GM18505 (cell line): ENCODE measurements around the gene SMYD3.

ENCODE experiments used
- ATAC-seq: cut with Tn5 transposase; IDR thresholded peaks from one replicate; pipeline ENCODE4 v1.9.1; 2021; ENCODE audit not compliant: unreplicated experiment
- POLR2A ChIP-seq: IDR thresholded peaks from 4 replicates; pipeline ENCODE4 v1.6.1; 2011; ENCODE audit warnings: borderline replicate concordance; ENCODE audit not compliant: insufficient read depth, insufficient read length; ENCODE audit errors: extremely low read depth

Gene SMYD3

DNA sequence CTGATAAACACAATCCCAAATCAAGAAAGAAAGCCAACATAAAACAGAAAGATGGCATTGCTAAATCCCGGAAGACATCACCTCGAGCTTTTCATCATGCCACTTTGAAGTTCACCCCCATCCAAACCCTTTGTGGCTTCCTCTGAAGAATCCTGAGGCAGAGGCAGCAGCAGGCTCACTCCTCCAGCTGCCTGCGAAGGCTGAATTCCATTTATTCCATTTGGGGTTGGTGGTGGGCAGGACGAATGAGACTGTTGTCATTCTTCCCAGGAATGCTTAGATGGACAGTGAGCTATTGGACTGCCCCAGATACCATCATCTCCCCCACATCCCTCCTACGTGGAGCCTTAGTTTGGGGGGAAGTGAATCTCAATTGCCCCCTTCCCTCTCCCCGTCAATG, 437.5 kb downstream of the SMYD3 start:
- no peak for ATAC-seq
- TF ChIP-seq POLR2A: no peak

DNA sequence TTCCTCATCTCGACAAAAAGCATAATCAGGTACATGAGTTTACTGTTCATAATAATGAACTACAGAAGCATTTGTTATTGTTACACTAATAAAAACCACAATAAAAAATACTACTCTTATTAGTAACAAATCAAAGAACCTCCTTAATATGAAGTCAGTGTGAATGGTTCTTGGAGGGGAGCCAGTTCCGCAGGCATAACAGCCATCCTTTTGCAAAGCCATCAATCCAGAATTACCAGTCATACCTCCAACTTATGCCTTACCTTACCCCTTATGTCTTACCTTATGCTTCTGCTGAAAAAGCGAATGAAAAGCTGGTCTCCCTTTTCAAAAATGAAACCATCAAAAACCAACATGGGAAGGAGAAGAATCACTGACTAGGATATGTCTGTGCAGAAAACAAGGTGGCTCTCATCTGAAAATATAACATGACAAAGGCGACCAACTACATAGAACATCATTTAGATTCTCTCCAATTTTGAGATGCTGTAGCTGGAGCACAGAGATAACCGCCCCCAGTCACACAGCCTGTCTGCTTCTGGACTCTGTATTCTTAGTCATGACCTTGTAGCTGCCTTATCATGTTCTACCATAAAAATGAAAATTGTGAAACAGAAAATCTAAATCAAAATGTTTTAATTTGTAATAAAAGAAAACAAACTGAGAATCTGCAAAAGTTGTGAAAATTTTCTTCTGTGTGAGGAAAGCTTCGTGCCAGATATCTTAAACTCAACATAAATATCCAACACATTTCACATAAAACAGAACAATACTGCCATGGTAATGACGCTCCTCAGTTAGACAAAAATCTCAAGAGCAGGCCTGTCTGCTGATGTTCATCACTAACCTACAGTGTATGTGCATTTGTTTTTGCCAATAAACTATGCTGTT, 438.2 kb downstream of the SMYD3 start:
- ATAC-seq: no peak
- TF ChIP-seq POLR2A: no peak

DNA sequence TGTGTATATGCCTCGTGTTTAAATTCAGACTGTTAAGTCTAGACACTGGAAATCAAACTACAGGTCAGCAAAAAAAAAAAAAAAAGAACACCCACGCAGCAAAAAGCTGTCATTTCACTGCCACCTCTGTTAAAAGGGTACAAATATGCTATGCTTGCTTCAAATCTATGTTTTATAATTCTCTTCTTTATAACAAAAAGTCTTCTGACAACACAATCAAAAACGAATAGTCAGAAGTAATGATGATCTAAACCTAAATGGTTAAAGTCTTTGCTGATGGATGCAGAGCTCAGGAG, 438.9 kb downstream of the SMYD3 start:
- TF ChIP-seq POLR2A: no peak
- ATAC-seq: no peak

DNA sequence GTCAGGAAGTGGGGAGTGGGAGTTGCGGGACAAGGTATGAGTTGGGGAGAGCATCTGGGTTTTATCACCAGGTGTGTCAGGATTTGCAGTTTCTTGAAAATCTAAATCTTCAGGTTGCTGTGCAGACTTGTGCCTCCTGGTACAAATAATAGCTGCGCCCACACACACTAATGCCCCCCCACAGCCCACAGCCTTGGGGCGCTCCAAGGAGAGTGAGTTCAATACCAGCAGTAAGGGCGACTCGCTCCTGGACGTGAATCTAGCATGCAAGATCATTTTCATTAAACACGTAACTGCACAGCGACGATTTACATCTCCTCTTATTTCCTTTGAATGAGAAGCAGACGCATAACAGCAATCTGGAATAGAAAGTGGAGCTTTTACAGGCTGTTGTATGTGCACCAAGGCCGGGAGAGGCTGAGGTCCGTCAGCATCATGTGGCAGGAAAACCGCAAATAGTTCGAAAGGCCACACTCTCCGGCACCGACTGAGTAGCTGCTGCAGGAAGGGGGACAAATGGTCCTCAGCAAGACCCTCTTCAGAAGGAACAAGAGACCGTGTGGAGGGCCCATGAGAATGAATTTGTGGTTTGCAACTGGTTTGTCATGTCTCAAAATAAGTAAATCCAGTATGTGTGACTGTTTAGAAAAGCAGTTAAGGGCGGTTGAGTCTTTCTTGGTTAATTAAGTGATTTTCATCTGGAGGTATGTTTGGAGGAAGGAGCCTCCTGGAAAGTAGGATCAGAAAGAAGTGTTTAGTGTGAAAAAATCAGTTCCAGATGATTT, 439.5 kb downstream of the SMYD3 start:
- ATAC-seq: no peak
- TF ChIP-seq POLR2A: no peak

DNA sequence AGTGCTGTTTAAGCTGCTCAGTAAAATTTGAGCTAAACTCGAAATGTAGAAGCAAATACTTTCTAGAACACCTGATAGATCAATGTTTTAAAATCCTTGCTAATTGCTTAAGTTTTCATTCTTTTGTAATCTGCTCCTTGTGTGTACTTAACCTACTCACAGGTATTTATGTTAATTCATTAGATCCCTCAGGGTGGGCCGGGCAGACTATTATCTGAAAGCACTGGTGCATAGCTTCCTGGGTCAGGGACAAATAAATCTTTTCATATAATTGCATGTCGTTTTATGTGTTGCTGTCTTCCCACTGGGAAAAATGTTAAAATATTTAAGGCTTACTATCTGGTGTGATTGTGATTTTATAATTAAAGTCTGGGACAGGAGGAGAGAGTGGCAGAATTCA, 440.5 kb downstream of the SMYD3 start:
- no peak for TF ChIP-seq POLR2A
- ATAC-seq: no peak

DNA sequence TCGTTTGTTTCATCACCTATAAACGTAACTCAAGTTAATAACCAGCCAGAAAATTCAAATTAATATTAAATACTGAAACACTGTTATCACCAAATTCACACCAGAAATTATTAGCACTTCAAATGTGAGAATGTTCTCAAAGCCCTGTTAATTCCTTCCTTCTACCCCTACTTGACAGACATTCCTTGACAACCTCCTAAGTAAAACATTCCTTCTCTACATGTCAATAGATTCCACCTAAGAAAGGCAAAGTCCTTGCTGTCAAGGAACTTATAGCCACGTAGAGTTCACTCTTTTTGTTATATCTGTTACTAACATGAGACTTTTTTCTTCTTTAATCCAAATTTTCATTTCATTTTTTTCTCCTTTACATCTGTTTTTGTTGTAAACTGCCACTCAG, 441.5 kb downstream of the SMYD3 start:
- no peak for ATAC-seq
- no peak for TF ChIP-seq POLR2A

DNA sequence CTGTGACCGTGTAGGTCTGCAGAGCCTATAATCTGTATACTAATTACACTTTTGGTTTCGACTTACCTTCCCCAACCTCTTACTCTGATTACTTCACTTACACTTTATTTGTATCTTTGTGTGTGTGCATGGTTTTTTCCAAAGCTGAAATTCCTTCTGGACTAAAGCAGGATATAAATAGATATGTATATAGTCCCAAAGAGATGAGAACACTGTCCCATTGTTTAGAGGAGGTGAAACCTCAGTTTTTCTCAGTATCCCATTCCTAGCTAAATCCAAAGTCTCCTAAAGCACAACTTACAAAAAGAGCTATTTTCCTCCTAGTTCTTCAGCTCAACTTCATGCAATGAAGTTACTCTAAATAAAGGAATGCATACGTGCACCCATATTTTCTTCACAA, 442.2 kb downstream of the SMYD3 start:
- no peak for ATAC-seq
- no peak for TF ChIP-seq POLR2A

DNA sequence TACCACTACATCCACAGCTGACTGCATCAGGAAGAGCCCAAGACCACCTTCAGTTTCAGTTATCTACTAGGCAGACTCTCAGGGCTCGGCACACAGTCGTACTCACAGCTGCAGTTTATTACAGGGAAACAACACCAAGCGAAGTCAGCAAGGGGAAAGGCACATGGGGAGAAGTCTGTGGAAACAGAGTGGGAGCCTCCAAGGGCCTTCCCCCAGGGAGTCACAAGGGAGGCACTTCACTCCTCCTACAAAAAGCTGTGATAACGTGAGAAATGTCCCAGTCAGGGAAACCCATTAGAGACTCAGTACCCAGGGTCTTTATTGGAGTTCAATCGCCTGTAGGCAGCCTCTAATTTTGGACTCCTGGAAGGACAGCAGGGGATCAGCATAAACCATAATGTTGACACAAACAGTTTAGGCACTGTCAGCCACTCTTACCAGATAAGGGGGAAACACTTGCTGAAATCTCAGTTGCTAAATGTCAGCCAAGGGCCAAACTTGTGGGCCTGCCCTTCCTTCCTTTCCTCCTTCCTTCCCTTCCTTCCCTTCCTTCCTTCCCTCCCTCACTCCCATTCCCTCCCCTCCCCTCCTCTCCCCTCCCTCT, 444.0 kb downstream of the SMYD3 start:
- no peak for ATAC-seq
- TF ChIP-seq POLR2A: no peak

DNA sequence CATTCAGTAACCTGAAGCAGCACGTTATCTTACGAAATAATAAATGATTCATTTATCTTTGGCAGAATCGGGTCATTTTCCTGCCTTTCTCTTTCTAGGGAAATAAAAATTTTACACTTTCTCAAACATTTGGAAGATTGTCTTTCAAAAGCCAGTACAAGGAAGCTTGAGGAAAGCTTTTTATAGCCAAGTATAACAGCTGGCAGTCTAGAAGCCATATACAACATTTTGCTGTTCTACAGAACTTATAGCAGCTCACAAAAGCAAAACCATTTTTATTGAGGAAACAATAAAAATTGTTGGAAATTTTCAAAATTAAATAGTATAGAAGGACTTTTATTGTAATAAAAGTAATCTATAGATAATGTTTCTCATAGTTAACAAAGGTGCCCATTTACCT, 448.6 kb downstream of the SMYD3 start:
- ATAC-seq: no peak
- no peak for TF ChIP-seq POLR2A

DNA sequence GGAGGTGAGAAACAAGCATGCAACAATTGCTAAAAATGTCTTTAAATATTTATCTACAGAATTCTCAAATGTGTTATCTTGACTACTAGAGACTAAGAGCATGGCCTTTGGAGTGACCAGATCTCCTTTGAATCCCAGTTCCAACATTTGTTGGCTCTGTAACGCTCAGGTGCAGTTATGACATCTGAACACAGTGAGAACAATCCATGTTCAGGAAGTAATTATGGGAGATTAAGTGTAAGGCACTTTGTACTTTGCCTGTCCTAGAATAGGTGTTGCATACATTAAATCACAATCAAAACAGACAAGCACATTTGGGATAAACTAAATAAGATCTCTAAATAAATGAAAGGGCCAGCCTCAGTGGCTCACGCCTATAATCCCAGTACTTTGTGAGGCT, 454.5 kb downstream of the SMYD3 start:
- TF ChIP-seq POLR2A: no peak
- no peak for ATAC-seq

DNA sequence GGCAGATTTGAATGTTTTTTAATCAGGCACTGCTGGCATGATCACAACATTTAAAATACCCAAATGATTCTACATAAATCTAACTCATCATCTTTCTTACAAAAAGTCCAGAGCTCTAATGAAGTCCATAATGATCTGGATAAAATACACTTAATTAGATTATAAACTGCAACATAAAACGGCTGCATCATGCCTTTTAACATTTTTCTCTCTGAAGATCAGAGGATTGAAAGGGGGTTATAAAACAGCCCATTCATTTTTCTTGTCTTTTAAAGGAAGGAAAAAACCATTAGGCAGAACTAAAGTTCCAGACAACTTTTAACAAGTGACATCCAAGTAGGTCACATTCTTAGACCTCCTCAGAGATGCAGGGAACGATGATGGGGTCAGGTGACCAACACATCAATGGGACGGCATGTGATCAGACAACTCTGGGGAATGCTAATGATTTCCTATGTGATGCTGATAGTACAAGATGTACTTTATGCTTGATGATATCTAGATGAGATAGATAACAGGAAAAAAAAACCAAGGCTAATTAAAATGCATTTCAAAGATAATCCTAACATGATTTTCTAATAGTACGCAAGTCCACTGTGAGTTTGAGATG, 455.1 kb downstream of the SMYD3 start:
- no peak for TF ChIP-seq POLR2A
- ATAC-seq: no peak

DNA sequence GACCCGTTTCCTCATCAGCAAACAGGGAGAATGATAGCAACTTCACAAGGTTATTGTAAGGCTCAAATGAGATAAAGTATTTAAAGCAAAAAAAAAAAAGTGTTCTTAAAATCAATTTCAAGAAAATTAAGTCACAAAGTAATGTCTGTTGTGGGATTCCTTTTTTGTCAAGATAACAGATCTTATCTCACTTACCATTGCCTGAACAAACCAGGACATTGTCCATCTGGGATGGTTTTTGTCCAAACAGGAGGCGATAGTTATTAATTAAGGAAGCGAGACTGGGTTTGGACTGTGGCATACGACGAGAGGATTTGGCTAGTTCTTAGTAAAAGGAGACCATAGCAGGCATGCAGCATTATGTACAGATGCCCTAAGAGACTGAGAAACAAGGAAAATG, 458.4 kb downstream of the SMYD3 start:
- no peak for TF ChIP-seq POLR2A
- ATAC-seq: no peak

DNA sequence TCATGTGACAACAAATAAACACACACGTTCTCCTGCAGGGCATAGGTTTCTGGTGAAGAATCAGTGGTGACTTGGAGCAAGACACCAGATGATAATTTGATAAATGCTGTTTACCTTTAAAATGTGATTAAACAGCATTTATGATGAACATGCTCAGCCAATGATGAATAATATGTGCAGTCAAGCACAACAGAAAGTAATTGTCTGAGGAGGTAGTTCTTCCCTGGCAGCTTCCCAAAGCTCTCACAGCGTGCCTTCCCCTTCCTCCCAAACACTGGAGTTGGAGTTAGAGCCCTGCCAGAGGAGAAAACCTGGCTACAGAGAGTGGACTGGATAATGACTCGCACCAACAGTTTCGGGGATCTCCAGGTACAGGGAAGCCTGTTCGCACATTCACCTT, 463.5 kb downstream of the SMYD3 start:
- no peak for TF ChIP-seq POLR2A
- ATAC-seq: no peak
